Measurements from ENCODE around the gene GAA.
A peak's percentile ranks its signal among the peaks of the same experiment; 100 is the strongest.

GAA gene

DNA sequence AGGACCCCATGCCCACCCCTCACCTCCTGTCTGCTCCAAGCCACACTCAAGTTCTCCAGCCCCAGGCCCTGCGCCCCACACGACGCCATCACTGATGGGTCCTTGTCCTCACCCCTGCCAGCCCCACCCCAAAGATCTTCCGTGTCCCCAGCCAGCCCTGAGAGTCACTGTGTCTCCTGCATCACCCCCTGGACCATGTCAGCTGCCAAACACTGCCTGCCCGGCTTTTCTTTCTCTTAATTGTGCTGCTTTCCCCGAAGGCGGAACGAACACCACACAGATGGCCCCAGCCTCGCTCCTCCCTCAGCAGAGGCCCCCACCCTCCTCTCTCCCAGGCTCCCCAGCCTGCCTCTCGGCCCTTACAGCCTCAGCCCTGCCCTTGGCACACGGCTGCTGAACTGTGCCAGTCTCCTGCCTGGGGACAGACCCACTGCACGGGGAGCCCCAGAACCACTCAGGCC lies 4.8 kb upstream of the GAA start:
- H3K36me3 ChIP-seq (ENCODE audit: insufficient read depth, low read length) = no peaks in the 10 kb centered on the region
- no peaks in the 10 kb centered on the region for H3K27me3 ChIP-seq (ENCODE audit: insufficient read depth, low read length)
- H3K27ac ChIP-seq (ENCODE audit: low read depth, low read length) = no peak overlapping the region
- no peak overlapping the region for H2AFZ ChIP-seq (ENCODE audit: low read length, unreplicated experiment)
- peaks cover 6% of the 10 kb centered on the region for H3K4me1 ChIP-seq (ENCODE audit: control insufficient read depth, insufficient read depth, low read length, unreplicated experiment)
- no peak overlapping the region for H3K4me3 ChIP-seq (ENCODE audit: low read depth, low read length)
- no peaks in the 10 kb centered on the region for H3K79me2 ChIP-seq (ENCODE audit: control insufficient read depth, insufficient read depth, low read length, unreplicated experiment)

DNA sequence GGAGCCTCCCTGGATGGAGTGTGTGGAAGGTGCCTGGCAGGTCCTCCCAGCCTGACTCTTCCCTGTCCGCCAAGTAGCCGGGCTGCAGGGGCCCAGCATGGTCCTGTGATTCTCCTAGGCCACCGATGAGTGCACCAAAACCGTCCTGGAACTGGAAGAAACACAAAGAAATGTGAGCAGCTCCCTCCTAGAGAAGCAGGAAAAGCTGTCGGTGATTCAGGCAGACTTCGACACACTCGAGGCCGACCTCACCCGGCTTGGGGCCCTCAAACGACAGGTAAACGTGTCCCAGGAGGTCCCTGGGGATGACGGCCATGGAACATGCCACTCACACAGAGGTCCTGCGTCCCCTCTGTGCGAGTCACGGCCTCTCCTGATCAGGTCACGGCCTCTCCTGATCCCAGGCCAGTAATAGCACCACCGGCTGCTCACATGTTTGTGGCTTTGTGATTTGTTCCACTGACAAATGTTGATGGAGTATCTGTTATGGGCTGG lies 4.2 kb upstream of the GAA start:
- no peak overlapping the region for H2AFZ ChIP-seq (ENCODE audit: low read length, unreplicated experiment)
- peaks cover 8% of the 10 kb centered on the region for H3K4me1 ChIP-seq (ENCODE audit: control insufficient read depth, insufficient read depth, low read length, unreplicated experiment)

DNA sequence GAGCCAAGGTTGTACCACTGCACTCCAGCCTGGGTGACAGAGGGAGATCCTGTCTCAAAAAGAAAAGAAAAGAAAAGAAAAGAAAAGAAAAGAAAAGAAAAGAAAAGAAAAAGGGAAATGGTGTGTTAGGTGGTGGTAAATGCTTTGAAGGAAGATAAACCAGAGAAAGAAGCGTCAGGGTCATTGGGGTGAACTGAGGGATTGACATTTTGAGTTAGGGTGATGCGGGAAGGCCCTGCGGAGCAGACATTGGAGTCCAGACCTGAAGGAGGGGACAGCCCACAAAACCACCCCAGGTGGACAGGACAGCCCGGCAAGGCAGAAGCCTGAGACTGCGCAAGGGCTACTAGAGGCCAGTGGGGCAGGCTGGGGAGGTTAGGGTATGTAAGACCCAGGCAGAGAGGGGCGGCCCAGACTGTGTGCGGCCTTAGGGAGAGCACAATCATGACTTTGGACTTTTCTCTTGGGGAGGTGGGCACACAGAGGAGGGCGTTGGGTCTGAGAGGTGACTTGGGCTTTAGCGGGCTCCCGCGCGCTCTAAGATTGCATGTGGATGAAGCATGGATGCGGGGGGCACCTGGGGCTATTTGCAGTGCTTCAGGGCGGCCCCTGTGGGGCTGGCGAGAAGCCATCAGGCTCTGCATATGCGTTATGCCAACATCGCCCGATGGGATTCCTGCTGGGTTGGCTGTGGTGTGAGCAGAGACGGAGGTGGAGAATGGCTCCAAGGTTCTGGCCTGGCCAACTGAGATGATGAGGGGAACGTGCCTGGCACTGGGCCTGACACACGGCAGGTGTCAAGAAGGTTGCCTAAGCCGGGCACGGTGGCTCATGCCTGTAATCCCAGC lies 3.3 kb upstream of the GAA start:
- no peaks in the 10 kb centered on the region for H3K36me3 ChIP-seq (ENCODE audit: insufficient read depth, low read length)
- H3K4me3 ChIP-seq (ENCODE audit: low read depth, low read length) = no peak overlapping the region
- H3K27me3 ChIP-seq (ENCODE audit: insufficient read depth, low read length) = no peaks in the 10 kb centered on the region
- H2AFZ ChIP-seq (ENCODE audit: low read length, unreplicated experiment) = no peak overlapping the region
- peaks cover 16% of the 10 kb centered on the region for H3K4me1 ChIP-seq (ENCODE audit: control insufficient read depth, insufficient read depth, low read length, unreplicated experiment)
- no peaks in the 10 kb centered on the region for H3K79me2 ChIP-seq (ENCODE audit: control insufficient read depth, insufficient read depth, low read length, unreplicated experiment)
- no peak overlapping the region for H3K27ac ChIP-seq (ENCODE audit: low read depth, low read length)

More for the DNA sequence above, 4.2 kb upstream of the GAA start:
- Histone ChIP-seq H3K27ac (ENCODE audit: low read depth, low read length) (no peak overlapping the region), H3K4me3 (ENCODE audit: low read depth, low read length) (no peak overlapping the region), H3K27me3 (ENCODE audit: insufficient read depth, low read length) (no peaks in the 10 kb centered on the region), H3K79me2 (ENCODE audit: control insufficient read depth, insufficient read depth, low read length, unreplicated experiment) (no peaks in the 10 kb centered on the region), H3K36me3 (ENCODE audit: insufficient read depth, low read length) (no peaks in the 10 kb centered on the region)

DNA sequence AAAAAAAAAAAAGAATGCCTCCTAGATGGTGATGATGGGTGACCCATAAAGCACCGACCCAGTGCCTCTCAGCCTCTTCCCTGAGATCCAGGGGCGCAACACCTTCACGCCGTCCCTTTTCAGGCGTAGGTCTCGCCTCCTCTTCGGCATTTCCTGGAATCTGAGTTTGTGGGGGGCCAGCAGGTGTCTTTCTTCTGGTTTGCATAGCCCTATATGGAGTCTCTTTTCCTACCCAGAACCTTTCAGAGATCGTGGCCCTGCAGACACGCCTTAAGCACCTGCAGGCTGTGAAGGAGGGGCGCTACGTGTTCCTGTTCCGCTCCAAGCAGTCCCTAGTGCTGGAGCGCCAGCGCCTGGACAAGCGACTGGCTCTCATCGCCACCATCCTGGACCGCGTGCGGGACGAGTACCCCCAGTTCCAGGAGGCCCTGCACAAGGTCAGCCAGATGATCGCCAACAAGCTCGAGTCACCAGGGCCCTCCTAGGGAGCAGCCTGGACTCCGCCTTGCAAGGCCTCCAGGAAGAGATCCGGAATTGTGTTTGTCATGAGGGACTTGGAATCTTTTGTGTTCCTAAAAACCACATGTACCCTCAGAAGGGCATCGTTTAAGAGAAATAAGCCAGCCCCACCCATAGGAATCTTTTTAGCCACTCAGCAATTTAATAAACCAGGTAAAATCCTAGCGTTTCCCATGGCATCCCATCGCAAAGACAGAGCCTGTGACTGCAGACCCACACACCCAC lies 1.9 kb upstream of the GAA start:
- H3K27me3 ChIP-seq (ENCODE audit: insufficient read depth, low read length) = no peaks in the 10 kb centered on the region
- H3K4me3 ChIP-seq (ENCODE audit: low read depth, low read length) = no peak overlapping the region
- H2AFZ ChIP-seq (ENCODE audit: low read length, unreplicated experiment) = no peak overlapping the region
- no peaks in the 10 kb centered on the region for H3K36me3 ChIP-seq (ENCODE audit: insufficient read depth, low read length)
- H3K4me1 ChIP-seq (ENCODE audit: control insufficient read depth, insufficient read depth, low read length, unreplicated experiment) = peaks cover 16% of the 10 kb centered on the region
- H3K79me2 ChIP-seq (ENCODE audit: control insufficient read depth, insufficient read depth, low read length, unreplicated experiment) = no peaks in the 10 kb centered on the region
- H3K27ac ChIP-seq (ENCODE audit: low read depth, low read length) = no peak overlapping the region

GRCh38 chr17:80100035-80100323 lies 1.4 kb upstream of the GAA start:
- Histone ChIP-seq H3K4me3 (ENCODE audit: low read depth, low read length) (no peak overlapping the region), H2AFZ (ENCODE audit: low read length, unreplicated experiment) (no peak overlapping the region), H3K36me3 (ENCODE audit: insufficient read depth, low read length) (no peaks in the 10 kb centered on the region), H3K4me1 (ENCODE audit: control insufficient read depth, insufficient read depth, low read length, unreplicated experiment) (peaks cover 16% of the 10 kb centered on the region), H3K27me3 (ENCODE audit: insufficient read depth, low read length) (no peaks in the 10 kb centered on the region), H3K27ac (ENCODE audit: low read depth, low read length) (no peak overlapping the region), H3K79me2 (ENCODE audit: control insufficient read depth, insufficient read depth, low read length, unreplicated experiment) (no peaks in the 10 kb centered on the region)

DNA sequence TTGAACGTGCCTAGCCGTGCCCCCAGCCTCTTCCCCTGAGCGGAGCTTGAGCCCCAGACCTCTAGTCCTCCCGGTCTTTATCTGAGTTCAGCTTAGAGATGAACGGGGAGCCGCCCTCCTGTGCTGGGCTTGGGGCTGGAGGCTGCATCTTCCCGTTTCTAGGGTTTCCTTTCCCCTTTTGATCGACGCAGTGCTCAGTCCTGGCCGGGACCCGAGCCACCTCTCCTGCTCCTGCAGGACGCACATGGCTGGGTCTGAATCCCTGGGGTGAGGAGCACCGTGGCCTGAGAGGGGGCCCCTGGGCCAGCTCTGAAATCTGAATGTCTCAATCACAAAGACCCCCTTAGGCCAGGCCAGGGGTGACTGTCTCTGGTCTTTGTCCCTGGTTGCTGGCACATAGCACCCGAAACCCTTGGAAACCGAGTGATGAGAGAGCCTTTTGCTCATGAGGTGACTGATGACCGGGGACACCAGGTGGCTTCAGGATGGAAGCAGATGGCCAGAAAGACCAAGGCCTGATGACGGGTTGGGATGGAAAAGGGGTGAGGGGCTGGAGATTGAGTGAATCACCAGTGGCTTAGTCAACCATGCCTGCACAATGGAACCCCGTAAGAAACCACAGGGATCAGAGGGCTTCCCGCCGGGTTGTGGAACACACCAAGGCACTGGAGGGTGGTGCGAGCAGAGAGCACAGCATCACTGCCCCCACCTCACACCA lies 724 bp downstream of the GAA start:
- H3K27ac ChIP-seq (ENCODE audit: low read depth, low read length) = no peak overlapping the region
- H3K4me1 ChIP-seq (ENCODE audit: control insufficient read depth, insufficient read depth, low read length, unreplicated experiment) = peaks cover 16% of the 10 kb centered on the region
- no peaks in the 10 kb centered on the region for H3K79me2 ChIP-seq (ENCODE audit: control insufficient read depth, insufficient read depth, low read length, unreplicated experiment)
- no peaks in the 10 kb centered on the region for H3K27me3 ChIP-seq (ENCODE audit: insufficient read depth, low read length)
- H3K36me3 ChIP-seq (ENCODE audit: insufficient read depth, low read length) = no peaks in the 10 kb centered on the region
- peak overlapping the region; percentile 92 for H2AFZ ChIP-seq (ENCODE audit: low read length, unreplicated experiment)
- H3K4me3 ChIP-seq (ENCODE audit: low read depth, low read length) = peak overlapping the region; percentile 94

- peaks cover 16% of the 10 kb centered on the region for H3K4me1 ChIP-seq (ENCODE audit: control insufficient read depth, insufficient read depth, low read length, unreplicated experiment)
- no peaks in the 10 kb centered on the region for H3K36me3 ChIP-seq (ENCODE audit: insufficient read depth, low read length)
- no peak overlapping the region for H3K27ac ChIP-seq (ENCODE audit: low read depth, low read length)
- no peaks in the 10 kb centered on the region for H3K79me2 ChIP-seq (ENCODE audit: control insufficient read depth, insufficient read depth, low read length, unreplicated experiment)
- H3K27me3 ChIP-seq (ENCODE audit: insufficient read depth, low read length) = no peaks in the 10 kb centered on the region
- peak overlapping the region; percentile 94 for H3K4me3 ChIP-seq (ENCODE audit: low read depth, low read length)
- H2AFZ ChIP-seq (ENCODE audit: low read length, unreplicated experiment) = no peak overlapping the region
Observed at GRCh38 chr17:80102664-80103448, 1.5 kb downstream of the GAA start.

- no peaks in the 10 kb centered on the region for H3K27me3 ChIP-seq (ENCODE audit: insufficient read depth, low read length)
- H2AFZ ChIP-seq (ENCODE audit: low read length, unreplicated experiment) = no peak overlapping the region
- H3K4me1 ChIP-seq (ENCODE audit: control insufficient read depth, insufficient read depth, low read length, unreplicated experiment) = peaks cover 16% of the 10 kb centered on the region
- no peak overlapping the region for H3K27ac ChIP-seq (ENCODE audit: low read depth, low read length)
- H3K36me3 ChIP-seq (ENCODE audit: insufficient read depth, low read length) = no peaks in the 10 kb centered on the region
- H3K4me3 ChIP-seq (ENCODE audit: low read depth, low read length) = no peak overlapping the region
- H3K79me2 ChIP-seq (ENCODE audit: control insufficient read depth, insufficient read depth, low read length, unreplicated experiment) = no peaks in the 10 kb centered on the region
Observed at GRCh38 chr17:80103449-80104085, 2.2 kb downstream of the GAA start.

GRCh38 chr17:80104321-80104955 lies 3.1 kb downstream of the GAA start:
- Histone ChIP-seq H3K27ac (ENCODE audit: low read depth, low read length) (no peak overlapping the region), H3K27me3 (ENCODE audit: insufficient read depth, low read length) (no peaks in the 10 kb centered on the region), H3K79me2 (ENCODE audit: control insufficient read depth, insufficient read depth, low read length, unreplicated experiment) (no peaks in the 10 kb centered on the region), H3K4me3 (ENCODE audit: low read depth, low read length) (no peak overlapping the region), H3K36me3 (ENCODE audit: insufficient read depth, low read length) (no peaks in the 10 kb centered on the region), H3K4me1 (ENCODE audit: control insufficient read depth, insufficient read depth, low read length, unreplicated experiment) (peaks cover 16% of the 10 kb centered on the region), H2AFZ (ENCODE audit: low read length, unreplicated experiment) (no peak overlapping the region)
